Stimulated activated naive CD8-positive, alpha-beta T cell treated with anti-CD3 and anti-CD28 coated beads, Interleukin-15, amount 100 ng/mL, for 72 hours (primary cell): ENCODE results near the gene UBE2B.

Experiments used
- ATAC-seq: fragments of 150-1000 bp; cut with Tn5 transposase; 2 replicates; pipeline ENCODE4 v1.10.0; 2021; ENCODE audit warnings: mild to moderate bottlenecking, moderate library complexity
- DNase-seq, 2 donors: peaks; one replicate each; pipeline ENCODE4 v3.0.0; 2021 to 2022
- H3K27ac Mint-ChIP-seq, 2 donors: one replicate each; pipeline ENCODE4 v1.8.0; 2022; ENCODE audit warnings: mild to moderate bottlenecking in 2 of 2, mixed read lengths in 2 of 2, moderate library complexity in 2 of 2
- H3K27me3 Mint-ChIP-seq: one replicate; pipeline ENCODE4 v1.8.0; 2022; ENCODE audit warnings: mixed read lengths
- H3K4me1 Mint-ChIP-seq: one replicate; pipeline ENCODE4 v1.8.0; 2022; ENCODE audit warnings: mild to moderate bottlenecking, mixed read lengths
- H3K4me3 Mint-ChIP-seq, 2 donors: one replicate each; pipeline ENCODE4 v1.8.0; 2022; ENCODE audit warnings: mild to moderate bottlenecking in 2 of 2, mixed read lengths in 2 of 2, moderate library complexity in 1 of 2
- H3K9me3 Mint-ChIP-seq, 2 donors: one replicate each; pipeline ENCODE4 v1.8.0; 2022; ENCODE audit warnings: mixed read lengths in 2 of 2

The UBE2B gene

GRCh38 chr5:134383980-134384697 lies 12.8 kb downstream of the UBE2B start:
- Mint-ChIP-seq H3K4me3 (peak overlapping the region; percentile 45 to 63), H3K9me3 (no peaks in the 10 kb centered on the region), H3K27ac (peak overlapping the region; percentile 38 to 72), H3K4me1 (peaks cover 39% of the 10 kb centered on the region), H3K27me3 (no peaks in the 10 kb centered on the region)
- ATAC-seq, result no peak
- no peak for DNase-seq

GRCh38 chr5:134387443-134387842 lies 16.1 kb downstream of the UBE2B start:
- H3K4me1 Mint-ChIP-seq, result peaks cover 24% of the 10 kb centered on the region
- no peaks in the 10 kb centered on the region for H3K9me3 Mint-ChIP-seq
- H3K4me3 Mint-ChIP-seq, result no peak overlapping the region
- no peak overlapping the region for H3K27ac Mint-ChIP-seq
- ATAC-seq, result no peak
- DNase-seq, result no peak
- H3K27me3 Mint-ChIP-seq, result no peaks in the 10 kb centered on the region

GRCh38 chr5:134392301-134392700 lies 20.9 kb downstream of the UBE2B start:
- DNase-seq (no peak), ATAC-seq (no peak)
- Mint-ChIP-seq H3K9me3 (no peaks in the 10 kb centered on the region), H3K27me3 (no peaks in the 10 kb centered on the region), H3K4me3 (no peak overlapping the region), H3K4me1 (no peaks in the 10 kb centered on the region), H3K27ac (peak overlapping the region in 1 of 2 donors; percentile 57)

- Mint-ChIP-seq H3K27ac (no peak overlapping the region), H3K9me3 (no peaks in the 10 kb centered on the region), H3K27me3 (no peaks in the 10 kb centered on the region), H3K4me3 (no peak overlapping the region), H3K4me1 (no peaks in the 10 kb centered on the region)
- ATAC-seq (no peak), DNase-seq (no peak)
Measured at GRCh38 chr5:134394932-134395331, 23.6 kb downstream of the UBE2B start.

- DNase-seq (no peak), ATAC-seq (no peak)
- Mint-ChIP-seq H3K4me1 (no peaks in the 10 kb centered on the region), H3K27me3 (no peaks in the 10 kb centered on the region), H3K27ac (peak overlapping the region in 1 of 2 donors; percentile 87), H3K9me3 (no peaks in the 10 kb centered on the region), H3K4me3 (no peak overlapping the region)
Measured at GRCh38 chr5:134396274-134396673, 24.9 kb downstream of the UBE2B start.

- DNase-seq (no peak), ATAC-seq (no peak)
- no peaks in the 10 kb centered on the region for H3K9me3 Mint-ChIP-seq
- no peaks in the 10 kb centered on the region for H3K4me1 Mint-ChIP-seq
- no peak overlapping the region for H3K4me3 Mint-ChIP-seq
- peak overlapping the region in 1 of 2 donors; percentile 2 for H3K27ac Mint-ChIP-seq
- no peaks in the 10 kb centered on the region for H3K27me3 Mint-ChIP-seq
Measured at GRCh38 chr5:134397196-134397595, 25.8 kb downstream of the UBE2B start.

- Mint-ChIP-seq H3K4me1 (no peaks in the 10 kb centered on the region), H3K27ac (no peak overlapping the region), H3K27me3 (no peaks in the 10 kb centered on the region), H3K4me3 (no peak overlapping the region), H3K9me3 (no peaks in the 10 kb centered on the region)
- ATAC-seq (no peak), DNase-seq (no peak)
Measured at GRCh38 chr5:134398609-134399155, 27.3 kb downstream of the UBE2B start.

GRCh38 chr5:134403951-134404350 lies 32.6 kb downstream of the UBE2B start:
- H3K27ac Mint-ChIP-seq, result peak overlapping the region in 1 of 2 donors; percentile 71
- ATAC-seq (no peak), DNase-seq (no peak)
- H3K27me3 Mint-ChIP-seq, result no peaks in the 10 kb centered on the region
- H3K9me3 Mint-ChIP-seq, result no peaks in the 10 kb centered on the region
- H3K4me3 Mint-ChIP-seq, result no peak overlapping the region
- H3K4me1 Mint-ChIP-seq, result peaks cover 6% of the 10 kb centered on the region

GRCh38 chr5:134406390-134406789 lies 35.0 kb downstream of the UBE2B start:
- Mint-ChIP-seq H3K9me3 (no peaks in the 10 kb centered on the region), H3K4me3 (no peak overlapping the region), H3K27me3 (no peaks in the 10 kb centered on the region), H3K27ac (no peak overlapping the region), H3K4me1 (peaks cover 26% of the 10 kb centered on the region)
- no peak for DNase-seq
- peak; percentile 45 for ATAC-seq

- Mint-ChIP-seq H3K4me1 (peaks cover 41% of the 10 kb centered on the region), H3K9me3 (no peaks in the 10 kb centered on the region), H3K4me3 (peak overlapping the region in 1 of 2 donors; percentile 26), H3K27ac (no peak overlapping the region), H3K27me3 (no peaks in the 10 kb centered on the region)
- ATAC-seq (no peak), DNase-seq (no peak)
Measured at GRCh38 chr5:134409321-134409720, 38.0 kb downstream of the UBE2B start.

- ATAC-seq (no peak), DNase-seq (no peak)
- peaks cover 41% of the 10 kb centered on the region for H3K4me1 Mint-ChIP-seq
- peak overlapping the region; percentile 90 to 94 for H3K27ac Mint-ChIP-seq
- H3K27me3 Mint-ChIP-seq, result no peaks in the 10 kb centered on the region
- H3K9me3 Mint-ChIP-seq, result no peaks in the 10 kb centered on the region
- H3K4me3 Mint-ChIP-seq, result peak overlapping the region; percentile 95 to 100
Measured at GRCh38 chr5:134410822-134411221, 39.5 kb downstream of the UBE2B start.

GRCh38 chr5:134411228-134411545 lies 39.8 kb downstream of the UBE2B start:
- H3K4me3 Mint-ChIP-seq, result peak overlapping the region; percentile 95 to 100
- no peaks in the 10 kb centered on the region for H3K9me3 Mint-ChIP-seq
- DNase-seq (no peak), ATAC-seq (no peak)
- H3K27me3 Mint-ChIP-seq, result no peaks in the 10 kb centered on the region
- peaks cover 39% of the 10 kb centered on the region for H3K4me1 Mint-ChIP-seq
- peak overlapping the region; percentile 90 to 94 for H3K27ac Mint-ChIP-seq

- DNase-seq (peak; percentile 92 to 93), ATAC-seq (peak; percentile 100)
- Mint-ChIP-seq H3K9me3 (no peaks in the 10 kb centered on the region), H3K27ac (peak within 1 kb of the TSS; percentile 90 to 94), H3K4me1 (peaks cover 34% of the 10 kb centered on the region), H3K27me3 (no peaks in the 10 kb centered on the region), H3K4me3 (peak within 1 kb of the TSS; percentile 95 to 100)
Measured at GRCh38 chr5:134411546-134412266, 40.3 kb downstream of the UBE2B start, which contains the start of gene CDKN2AIPNL. Gene CDKN2AIPNL (minus strand): TSS chr5:134411881. CDS start chr5:134411854, 27 bp downstream.

GRCh38 chr5:134413046-134413445 lies 41.7 kb downstream of the UBE2B start:
- no peak overlapping the region for H3K27ac Mint-ChIP-seq
- no peaks in the 10 kb centered on the region for H3K27me3 Mint-ChIP-seq

GRCh38 chr5:134417707-134418106 lies 46.3 kb downstream of the UBE2B start:
- DNase-seq, result no peak
- ATAC-seq, result no peak
- Mint-ChIP-seq H3K27me3 (no peaks in the 10 kb centered on the region), H3K9me3 (no peaks in the 10 kb centered on the region), H3K27ac (no peak overlapping the region), H3K4me1 (peaks cover 5% of the 10 kb centered on the region), H3K4me3 (no peak overlapping the region)

More at GRCh38 chr5:134413046-134413445, 41.7 kb downstream of the UBE2B start:
- Mint-ChIP-seq H3K4me1 (peaks cover 34% of the 10 kb centered on the region), H3K9me3 (no peaks in the 10 kb centered on the region), H3K4me3 (peak overlapping the region in 1 of 2 donors; percentile 35)
- DNase-seq, result no peak
- ATAC-seq, result no peak

GRCh38 chr5:134418958-134419357 lies 47.6 kb downstream of the UBE2B start:
- Mint-ChIP-seq H3K4me1 (no peaks in the 10 kb centered on the region), H3K4me3 (no peak overlapping the region), H3K27ac (no peak overlapping the region), H3K9me3 (no peaks in the 10 kb centered on the region), H3K27me3 (no peaks in the 10 kb centered on the region)
- ATAC-seq (no peak), DNase-seq (no peak)
